ENCODE results near the gene PROC.

DNA sequence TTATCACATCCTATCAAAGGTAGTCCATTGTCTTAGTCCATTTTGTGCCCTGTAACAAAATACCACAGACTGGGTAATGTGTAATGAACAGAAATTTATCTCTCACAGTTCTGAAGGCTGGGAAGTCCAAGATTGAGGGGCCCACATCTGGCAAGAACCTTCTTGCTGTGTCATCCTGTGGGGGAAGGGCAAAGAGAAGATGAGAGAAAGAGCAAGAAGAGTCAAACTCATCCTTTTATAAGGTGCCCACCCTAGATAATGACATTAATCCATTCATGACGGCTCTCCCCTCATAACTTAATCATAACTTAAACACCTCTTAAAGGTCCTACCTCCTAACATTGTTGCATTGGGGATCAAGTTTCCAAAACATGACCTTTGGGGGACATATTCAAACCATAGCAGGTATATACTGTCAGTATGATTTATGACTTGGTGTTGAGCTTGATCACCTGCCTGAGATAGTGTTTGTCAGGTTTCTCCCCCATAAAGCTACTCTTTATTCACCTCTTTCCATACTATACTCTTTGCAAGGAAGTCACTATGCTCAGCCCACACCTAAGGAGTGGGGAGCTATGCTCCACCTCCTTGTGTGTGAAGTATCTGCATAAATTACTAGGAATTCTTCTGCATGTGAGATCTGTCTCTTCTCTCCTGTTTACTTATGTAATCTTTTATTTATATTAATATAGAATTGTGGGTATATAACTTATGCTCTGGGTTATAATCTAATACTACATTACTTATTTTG is 25.2 kb upstream of the PROC start:
- TF ChIP-seq, protein P1, sequence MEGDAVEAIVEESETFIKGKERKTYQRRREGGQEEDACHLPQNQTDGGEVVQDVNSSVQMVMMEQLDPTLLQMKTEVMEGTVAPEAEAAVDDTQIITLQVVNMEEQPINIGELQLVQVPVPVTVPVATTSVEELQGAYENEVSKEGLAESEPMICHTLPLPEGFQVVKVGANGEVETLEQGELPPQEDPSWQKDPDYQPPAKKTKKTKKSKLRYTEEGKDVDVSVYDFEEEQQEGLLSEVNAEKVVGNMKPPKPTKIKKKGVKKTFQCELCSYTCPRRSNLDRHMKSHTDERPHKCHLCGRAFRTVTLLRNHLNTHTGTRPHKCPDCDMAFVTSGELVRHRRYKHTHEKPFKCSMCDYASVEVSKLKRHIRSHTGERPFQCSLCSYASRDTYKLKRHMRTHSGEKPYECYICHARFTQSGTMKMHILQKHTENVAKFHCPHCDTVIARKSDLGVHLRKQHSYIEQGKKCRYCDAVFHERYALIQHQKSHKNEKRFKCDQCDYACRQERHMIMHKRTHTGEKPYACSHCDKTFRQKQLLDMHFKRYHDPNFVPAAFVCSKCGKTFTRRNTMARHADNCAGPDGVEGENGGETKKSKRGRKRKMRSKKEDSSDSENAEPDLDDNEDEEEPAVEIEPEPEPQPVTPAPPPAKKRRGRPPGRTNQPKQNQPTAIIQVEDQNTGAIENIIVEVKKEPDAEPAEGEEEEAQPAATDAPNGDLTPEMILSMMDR (tag by site-specific recombination; IDR thresholded peaks at IDR 0.05) = no peak
- no peak for TF ChIP-seq ZNF221 (tag by site-specific recombination; IDR thresholded peaks at IDR 0.05; ENCODE audit: borderline replicate concordance)
- no peak for TF ChIP-seq SP3 (tag by site-specific recombination; IDR thresholded peaks at IDR 0.05)
- TF ChIP-seq ZNF174 (tag by site-specific recombination; IDR thresholded peaks at IDR 0.05) = no peak
- no peak for TF ChIP-seq ZNF548 (tag by site-specific recombination; IDR thresholded peaks at IDR 0.05)
- no peak for TF ChIP-seq ZNF623 (tag by site-specific recombination; IDR thresholded peaks at IDR 0.05)
- TF ChIP-seq ZNF544 (tag by site-specific recombination; IDR thresholded peaks at IDR 0.05) = no peak
- TF ChIP-seq, protein P2, sequence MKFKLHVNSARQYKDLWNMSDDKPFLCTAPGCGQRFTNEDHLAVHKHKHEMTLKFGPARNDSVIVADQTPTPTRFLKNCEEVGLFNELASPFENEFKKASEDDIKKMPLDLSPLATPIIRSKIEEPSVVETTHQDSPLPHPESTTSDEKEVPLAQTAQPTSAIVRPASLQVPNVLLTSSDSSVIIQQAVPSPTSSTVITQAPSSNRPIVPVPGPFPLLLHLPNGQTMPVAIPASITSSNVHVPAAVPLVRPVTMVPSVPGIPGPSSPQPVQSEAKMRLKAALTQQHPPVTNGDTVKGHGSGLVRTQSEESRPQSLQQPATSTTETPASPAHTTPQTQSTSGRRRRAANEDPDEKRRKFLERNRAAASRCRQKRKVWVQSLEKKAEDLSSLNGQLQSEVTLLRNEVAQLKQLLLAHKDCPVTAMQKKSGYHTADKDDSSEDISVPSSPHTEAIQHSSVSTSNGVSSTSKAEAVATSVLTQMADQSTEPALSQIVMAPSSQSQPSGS (tag by site-specific recombination; IDR thresholded peaks at IDR 0.05; ENCODE audit: low read depth) = no peak

Data from HEK293 (cell line).